DOHH2 (cell line): Measurements from ENCODE around the gene ELF1.

Experiments used
- CTCF ChIP-seq: fragments of 200-600 bp; sonication (generic); IDR thresholded peaks from one replicate; pipeline ENCODE4 v1.5.1; 2014; ENCODE audit warnings: antibody characterized with exemption, mild to moderate bottlenecking, low read depth, low read length; ENCODE audit not compliant: poor library complexity, severe bottlenecking
- EZH2phosphoT487 ChIP-seq: fragments of 200-600 bp; sonication (generic); IDR thresholded peaks from 2 replicates; pipeline ENCODE4 v1.6.1; 2017; ENCODE audit warnings: borderline replicate concordance, mild to moderate bottlenecking, antibody characterized with exemption, low read length, moderate library complexity, mixed read lengths

- TF ChIP-seq CTCF (no peak), EZH2phosphoT487 (no peak)
Observed at GRCh38 chr13:41006306-41006705, 12.8 kb downstream of the ELF1 start.
